ENCODE results near the gene RWDD2A.

RWDD2A gene

GRCh38 chr6:83216806-83217205, 23.6 kb downstream of the RWDD2A start:
- H3K27ac Mint-ChIP-seq, result no peak overlapping the region
- ATAC-seq (replicated peaks), result no peak

GRCh38 chr6:83218646-83219045, 25.5 kb downstream of the RWDD2A start:
- Mint-ChIP-seq H3K36me3 (ENCODE audit: insufficient read depth) (peaks cover 5% of the 10 kb centered on the region), H3K9me3 (no peaks in the 10 kb centered on the region), H3K27me3 (peaks cover 0 to 5% of the 10 kb centered on the region in 2 donors), H3K4me3 (no peak overlapping the region), H3K27ac (no peak overlapping the region), H3K4me1 (ENCODE audit: low read depth in 2 of 2) (no peaks in the 10 kb centered on the region)
- no peak for ATAC-seq (replicated peaks)
- no peak for DNase-seq

More at GRCh38 chr6:83216806-83217205, 23.6 kb downstream of the RWDD2A start:
- H3K4me3 Mint-ChIP-seq, result no peak overlapping the region
- H3K9me3 Mint-ChIP-seq, result no peaks in the 10 kb centered on the region
- no peak for DNase-seq
- H3K27me3 Mint-ChIP-seq, result peaks cover 0 to 12% of the 10 kb centered on the region in 2 donors
- no peaks in the 10 kb centered on the region for H3K4me1 Mint-ChIP-seq (ENCODE audit: low read depth in 2 of 2)
- peaks cover 5% of the 10 kb centered on the region for H3K36me3 Mint-ChIP-seq (ENCODE audit: insufficient read depth)

- ATAC-seq (replicated peaks) (no peak), DNase-seq (no peak)
- no peaks in the 10 kb centered on the region for H3K4me1 Mint-ChIP-seq (ENCODE audit: low read depth in 2 of 2)
- peaks cover 9% of the 10 kb centered on the region for H3K36me3 Mint-ChIP-seq (ENCODE audit: insufficient read depth)
- H3K4me3 Mint-ChIP-seq, result no peak overlapping the region
- H3K27ac Mint-ChIP-seq, result no peak overlapping the region
- no peaks in the 10 kb centered on the region for H3K9me3 Mint-ChIP-seq
- H3K27me3 Mint-ChIP-seq, result peaks cover 0 to 5% of the 10 kb centered on the region in 2 donors
Observed at GRCh38 chr6:83220121-83220520, 27.0 kb downstream of the RWDD2A start.

- Mint-ChIP-seq H3K4me1 (ENCODE audit: low read depth in 2 of 2) (no peaks in the 10 kb centered on the region), H3K27ac (no peak overlapping the region), H3K9me3 (no peaks in the 10 kb centered on the region), H3K4me3 (no peak overlapping the region), H3K27me3 (peaks cover 0 to 5% of the 10 kb centered on the region in 2 donors), H3K36me3 (ENCODE audit: insufficient read depth) (peaks cover 6% of the 10 kb centered on the region)
- ATAC-seq (replicated peaks), result no peak
- no peak for DNase-seq
Observed at GRCh38 chr6:83221276-83221675, 28.1 kb downstream of the RWDD2A start.

- Mint-ChIP-seq H3K4me3 (no peak overlapping the region), H3K27me3 (peaks cover 0 to 5% of the 10 kb centered on the region in 2 donors), H3K27ac (no peak overlapping the region), H3K4me1 (ENCODE audit: low read depth in 2 of 2) (no peaks in the 10 kb centered on the region), H3K36me3 (ENCODE audit: insufficient read depth) (peaks cover 4% of the 10 kb centered on the region), H3K9me3 (no peaks in the 10 kb centered on the region)
- DNase-seq, result no peak
- peak; percentile 50 for ATAC-seq (replicated peaks)
Observed at GRCh38 chr6:83221889-83222479, 28.8 kb downstream of the RWDD2A start.

GRCh38 chr6:83226517-83226916, 33.4 kb downstream of the RWDD2A start:
- no peak overlapping the region for H3K27ac Mint-ChIP-seq
- no peak for DNase-seq
- ATAC-seq (replicated peaks), result no peak
- H3K27me3 Mint-ChIP-seq, result peaks cover 0 to 2% of the 10 kb centered on the region in 2 donors
- H3K4me1 Mint-ChIP-seq (ENCODE audit: low read depth in 2 of 2), result no peaks in the 10 kb centered on the region
- no peaks in the 10 kb centered on the region for H3K9me3 Mint-ChIP-seq
- H3K4me3 Mint-ChIP-seq, result no peak overlapping the region
- peaks cover 8% of the 10 kb centered on the region for H3K36me3 Mint-ChIP-seq (ENCODE audit: insufficient read depth)

GRCh38 chr6:83231146-83231545, 38.0 kb downstream of the RWDD2A start:
- Mint-ChIP-seq H3K9me3 (no peaks in the 10 kb centered on the region), H3K36me3 (ENCODE audit: insufficient read depth) (peaks cover 5% of the 10 kb centered on the region), H3K27ac (no peak overlapping the region), H3K4me1 (ENCODE audit: low read depth in 2 of 2) (no peaks in the 10 kb centered on the region), H3K27me3 (peaks cover 9 to 11% of the 10 kb centered on the region in 2 donors), H3K4me3 (no peak overlapping the region)
- DNase-seq (no peak), ATAC-seq (replicated peaks) (no peak)

GRCh38 chr6:83247471-83247870, 54.3 kb downstream of the RWDD2A start:
- Mint-ChIP-seq H3K27me3 (peaks cover 0 to 27% of the 10 kb centered on the region in 2 donors), H3K4me3 (no peak overlapping the region), H3K9me3 (no peaks in the 10 kb centered on the region), H3K4me1 (ENCODE audit: low read depth in 2 of 2) (no peaks in the 10 kb centered on the region), H3K36me3 (ENCODE audit: insufficient read depth) (no peaks in the 10 kb centered on the region), H3K27ac (no peak overlapping the region)
- DNase-seq (no peak), ATAC-seq (replicated peaks) (no peak)

All from effector memory CD8-positive, alpha-beta T cell (primary cell).